Activated naive CD4-positive, alpha-beta T cell treated with anti-CD3 and anti-CD28 coated beads, Interleukin-2, amount 50 U/mL, for 72 hours (primary cell): ENCODE measurements around the gene NFS1. TPM values are rescaled to one million over a fixed set of nuclear protein-coding genes. Genes with fewer than 3 reads are reported as not detected.
"Not testable (repeated sequence)": the region's sequence is repeated elsewhere in the genome, so short reads cannot be mapped to it uniquely, and the experiment has no call there.

Experiments used
- ATAC-seq, 2 donors: fragments of 150-1000 bp; cut with Tn5 transposase; 2 replicates each; pipeline ENCODE4 v1.10.0; 2021; ENCODE audit warnings: mild to moderate bottlenecking in 2 of 2, moderate library complexity in 2 of 2
- DNase-seq, 2 donors: peaks; one replicate each; pipeline ENCODE4 v3.0.0; 2021 to 2022; ENCODE audit warnings: low spot score in 2 of 2
- H3K27ac Mint-ChIP-seq, 2 donors: one replicate each; pipeline ENCODE4 v1.8.0; 2022; ENCODE audit warnings: mild to moderate bottlenecking in 2 of 2, mixed read lengths in 2 of 2
- H3K36me3 Mint-ChIP-seq, 2 donors: one replicate each; pipeline ENCODE4 v1.8.0; 2022; ENCODE audit warnings: mixed read lengths in 2 of 2
- H3K9me3 Mint-ChIP-seq, 2 donors: one replicate each; pipeline ENCODE4 v1.8.0; 2022; ENCODE audit warnings: mixed read lengths in 2 of 2
- total RNA-seq, 2 donors: library from RNA; stranded (reverse); gene quantifications; one replicate each; pipeline ENCODE4 v1.2.3, GENCODE V29; 2022

NFS1 gene
- 10 to 100 TPM; 48.5 to 50.1 TPM for total RNA-seq

GRCh38 chr20:35699127-35699956 is at the start of gene NFS1, which contains the start of gene ROMO1:
Gene NFS1, minus strand, starts transcription at chr20:35699352. Its CDS starts 64 bp downstream, at chr20:35699288.
Gene ROMO1, plus strand, starts transcription at chr20:35699405. Its CDS starts 228 bp downstream, at chr20:35699633.
- Mint-ChIP-seq H3K27ac (peak within 1 kb of the TSS; percentile 98), H3K36me3 (peaks cover 25 to 27% of the 10 kb centered on the region in 2 donors)
- ATAC-seq, result peak; percentile 87 to 93

GRCh38 chr20:35744492-35744841 is 45.3 kb upstream of the NFS1 start:
- not testable (repeated sequence) for ATAC-seq, H3K9me3 Mint-ChIP-seq
- H3K36me3 Mint-ChIP-seq, result peaks cover 35 to 36% of the 10 kb centered on the region in 2 donors

More at GRCh38 chr20:35699127-35699956, at the start of gene NFS1, which contains the start of gene ROMO1:
- H3K9me3 Mint-ChIP-seq, result no peaks in the 10 kb centered on the region
- peak; percentile 81 to 84 for DNase-seq

GRCh38 chr20:35743693-35744491 is 44.7 kb upstream of the NFS1 start:
- ATAC-seq, result peak in 1 of 2 donors; percentile 5
- no peak for DNase-seq

More at GRCh38 chr20:35744492-35744841, 45.3 kb upstream of the NFS1 start:
- peak overlapping the region; percentile 100 for H3K27ac Mint-ChIP-seq
- not testable (repeated sequence) for DNase-seq

GRCh38 chr20:35742741-35743523 is 43.8 kb upstream of the NFS1 start:
- peak overlapping the region; percentile 100 for H3K27ac Mint-ChIP-seq
- DNase-seq (no peak), ATAC-seq (no peak)
- no peaks in the 10 kb centered on the region for H3K9me3 Mint-ChIP-seq
- H3K36me3 Mint-ChIP-seq, result peaks cover 47% of the 10 kb centered on the region in 2 donors

More at GRCh38 chr20:35743693-35744491, 44.7 kb upstream of the NFS1 start:
- Mint-ChIP-seq H3K9me3 (no peaks in the 10 kb centered on the region), H3K27ac (peak overlapping the region; percentile 100), H3K36me3 (peaks cover 39 to 40% of the 10 kb centered on the region in 2 donors)

GRCh38 chr20:35741892-35742740 is 43.0 kb upstream of the NFS1 start, which contains the start of gene RBM39:
Gene RBM39, minus strand, starts transcription at chr20:35742260. Its CDS starts 1,386 bp downstream, at chr20:35740874.
- peak; percentile 88 to 91 for ATAC-seq
- Mint-ChIP-seq H3K36me3 (peaks cover 47 to 52% of the 10 kb centered on the region in 2 donors), H3K27ac (peak within 1 kb of the TSS; percentile 100), H3K9me3 (no peaks in the 10 kb centered on the region)
- DNase-seq, result peak; percentile 98 to 100

GRCh38 chr20:35739294-35740163 is 40.4 kb upstream of the NFS1 start:
- Mint-ChIP-seq H3K27ac (peak overlapping the region; percentile 100), H3K36me3 (peaks cover 52 to 67% of the 10 kb centered on the region in 2 donors), H3K9me3 (no peaks in the 10 kb centered on the region)
- ATAC-seq, result no peak
- no peak for DNase-seq

GRCh38 chr20:35738410-35739179 is 39.4 kb upstream of the NFS1 start:
- ATAC-seq (no peak), DNase-seq (no peak)
- Mint-ChIP-seq H3K36me3 (peaks cover 52 to 77% of the 10 kb centered on the region in 2 donors), H3K27ac (peak overlapping the region; percentile 69 to 98), H3K9me3 (no peaks in the 10 kb centered on the region)

GRCh38 chr20:35737865-35738333 is 38.7 kb upstream of the NFS1 start:
- Mint-ChIP-seq H3K36me3 (peaks cover 48 to 80% of the 10 kb centered on the region in 2 donors), H3K27ac (peak overlapping the region; percentile 69 to 98), H3K9me3 (no peaks in the 10 kb centered on the region)
- no peak for ATAC-seq
- no peak for DNase-seq

- H3K27ac Mint-ChIP-seq, result peak overlapping the region in 1 of 2 donors; percentile 98
- no peaks in the 10 kb centered on the region for H3K9me3 Mint-ChIP-seq
- H3K36me3 Mint-ChIP-seq, result peaks cover 29 to 71% of the 10 kb centered on the region in 2 donors
- no peak for ATAC-seq
- no peak for DNase-seq
Observed at GRCh38 chr20:35735826-35736470, 36.8 kb upstream of the NFS1 start.

- Mint-ChIP-seq H3K27ac (peak overlapping the region in 1 of 2 donors; percentile 87), H3K36me3 (peaks cover 22 to 66% of the 10 kb centered on the region in 2 donors), H3K9me3 (no peaks in the 10 kb centered on the region)
- ATAC-seq (no peak), DNase-seq (no peak)
Observed at GRCh38 chr20:35734777-35735649, 35.9 kb upstream of the NFS1 start.

- ATAC-seq, result no peak
- no peak for DNase-seq
- H3K9me3 Mint-ChIP-seq, result no peaks in the 10 kb centered on the region
- peaks cover 15 to 63% of the 10 kb centered on the region in 2 donors for H3K36me3 Mint-ChIP-seq
- H3K27ac Mint-ChIP-seq, result peak overlapping the region in 1 of 2 donors; percentile 87
Observed at GRCh38 chr20:35734374-35734773, 35.2 kb upstream of the NFS1 start.

- H3K9me3 Mint-ChIP-seq, result no peaks in the 10 kb centered on the region
- peaks cover 5 to 48% of the 10 kb centered on the region in 2 donors for H3K36me3 Mint-ChIP-seq
- no peak for DNase-seq
- peak overlapping the region in 1 of 2 donors; percentile 82 for H3K27ac Mint-ChIP-seq
- ATAC-seq, result no peak
Observed at GRCh38 chr20:35732644-35732982, 33.5 kb upstream of the NFS1 start.
